ENCODE data around the gene TXNDC9.
"Not testable (repeated sequence)": the region's sequence is repeated elsewhere in the genome, so short reads cannot be mapped to it uniquely, and the experiment has no call there.

The TXNDC9 gene

GRCh38 chr2:99317873-99318200 lies 18.3 kb downstream of the TXNDC9 start:
- not testable (repeated sequence) for DNase-seq

- DNase-seq: no peak
Observed at GRCh38 chr2:99317161-99317872, 18.8 kb downstream of the TXNDC9 start.

- DNase-seq: not testable (repeated sequence)
Observed at GRCh38 chr2:99301097-99301496, 35.0 kb downstream of the TXNDC9 start, which contains the start of gene LYG1. Gene LYG1, minus strand, starts transcription at chr2:99301197. Its CDS starts 5,527 bp downstream, at chr2:99295670.

- no peak for DNase-seq
Observed at GRCh38 chr2:99299580-99299979, 36.6 kb downstream of the TXNDC9 start.

- no peak for DNase-seq
Observed at GRCh38 chr2:99297994-99298393, 38.1 kb downstream of the TXNDC9 start.

GRCh38 chr2:99285526-99285925 lies 50.6 kb downstream of the TXNDC9 start:
- no peak for DNase-seq

- DNase-seq: no peak
Observed at GRCh38 chr2:99279969-99280695, 56.0 kb downstream of the TXNDC9 start.

GRCh38 chr2:99278793-99279291 lies 57.3 kb downstream of the TXNDC9 start:
- peak; percentile 6 for DNase-seq

GRCh38 chr2:99278195-99278765 lies 57.9 kb downstream of the TXNDC9 start:
- DNase-seq: not testable (repeated sequence)

- DNase-seq: no peak
Observed at GRCh38 chr2:99275882-99276281, 60.3 kb downstream of the TXNDC9 start.
